AG04450 (cell line): ENCODE results near the gene CERKL. TPM values are rescaled to one million over a fixed set of nuclear protein-coding genes. Genes with fewer than 3 reads are reported as not detected.

Source experiments
- CTCF ChIA-PET: fragments of 300-600, 350-600 bp; formaldehyde crosslinking; extraction: SDS; loops from one replicate; lab custom pipeline; 2022; ENCODE audit warnings: antibody characterized with exemption, inconsistent platforms; lab: Charles Lee
- POLR2A ChIA-PET: fragments of 350-600 bp; formaldehyde crosslinking; extraction: SDS; loops from one replicate; lab custom pipeline; 2021; ENCODE audit warnings: antibody characterized with exemption, inconsistent platforms; lab: Yijun Ruan, JAX
- DNase-seq: peaks from one replicate; pipeline ENCODE4 v3.0.0-alpha.2; 2011; ENCODE audit warnings: low read depth, low spot score
- H3K27ac ChIP-seq: one replicate; pipeline ENCODE4 v1.5.1; 2012; ENCODE audit warnings: low read depth, low read length, control low read depth
- H3K27me3 ChIP-seq: one replicate; pipeline ENCODE4 v1.6.0; 2012; ENCODE audit warnings: low read length; ENCODE audit not compliant: control insufficient read depth, insufficient read depth
- H3K4me3 ChIP-seq: 2 replicates; pipeline ENCODE4 v1.5.1; 2011; ENCODE audit warnings: mild to moderate bottlenecking, low read depth, low read length, control low read depth
- H3K9me3 ChIP-seq: 2 replicates; pipeline ENCODE4 v1.5.1; 2012; ENCODE audit warnings: low read length; ENCODE audit not compliant: control insufficient read depth, insufficient read depth
- polyA plus RNA-seq: library from polyadenylated mRNA; depleted of rRNA; stranded (reverse); fragments of >200 nt; gene quantifications from 2 replicates; pipeline ENCODE4 v1.2.3, GENCODE V29; 2011
- TF ChIP-seq, protein P1 (sequence below): IDR thresholded peaks from 2 replicates; pipeline ENCODE4 v1.5.1; 2011; ENCODE audit warnings: low read depth, low read length, control low read depth, inconsistent platforms

Gene CERKL
- polyA plus RNA-seq, 1 experiment: 0.09 TPM

DNA sequence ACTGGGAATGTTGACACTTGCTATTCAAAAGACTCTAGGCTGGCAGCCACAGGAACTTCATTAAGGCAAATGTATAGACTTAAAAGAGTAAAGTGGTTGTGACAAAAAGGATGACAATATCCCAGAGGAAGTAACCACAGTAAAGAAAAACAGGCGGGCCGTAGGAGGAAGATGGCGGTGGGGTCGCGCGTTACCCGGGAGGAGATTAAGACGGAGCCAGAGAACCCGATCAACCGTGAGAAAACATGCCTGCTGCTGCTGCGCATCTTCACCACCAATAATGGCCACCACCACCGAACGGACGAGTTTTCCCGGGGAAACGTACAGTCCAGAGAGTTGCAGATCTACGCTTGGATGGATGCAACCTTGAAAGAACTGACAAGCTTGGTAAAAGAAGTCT, 37.4 kb upstream of the CERKL start:
- Histone ChIP-seq H3K9me3 (no peaks in the 10 kb centered on the region), H3K27ac (no peak overlapping the region), H3K4me3 (no peak overlapping the region), H3K27me3 (no peaks in the 10 kb centered on the region)
- ChIA-PET POLR2A (no interaction called here), CTCF (interaction anchor here (4.2 kb wide), 1 partner anchor 21 kb away, joined by 17 read pairs; no protein-coding TSS in a partner anchor)
- no peak for DNase-seq
- TF ChIP-seq, protein P1, sequence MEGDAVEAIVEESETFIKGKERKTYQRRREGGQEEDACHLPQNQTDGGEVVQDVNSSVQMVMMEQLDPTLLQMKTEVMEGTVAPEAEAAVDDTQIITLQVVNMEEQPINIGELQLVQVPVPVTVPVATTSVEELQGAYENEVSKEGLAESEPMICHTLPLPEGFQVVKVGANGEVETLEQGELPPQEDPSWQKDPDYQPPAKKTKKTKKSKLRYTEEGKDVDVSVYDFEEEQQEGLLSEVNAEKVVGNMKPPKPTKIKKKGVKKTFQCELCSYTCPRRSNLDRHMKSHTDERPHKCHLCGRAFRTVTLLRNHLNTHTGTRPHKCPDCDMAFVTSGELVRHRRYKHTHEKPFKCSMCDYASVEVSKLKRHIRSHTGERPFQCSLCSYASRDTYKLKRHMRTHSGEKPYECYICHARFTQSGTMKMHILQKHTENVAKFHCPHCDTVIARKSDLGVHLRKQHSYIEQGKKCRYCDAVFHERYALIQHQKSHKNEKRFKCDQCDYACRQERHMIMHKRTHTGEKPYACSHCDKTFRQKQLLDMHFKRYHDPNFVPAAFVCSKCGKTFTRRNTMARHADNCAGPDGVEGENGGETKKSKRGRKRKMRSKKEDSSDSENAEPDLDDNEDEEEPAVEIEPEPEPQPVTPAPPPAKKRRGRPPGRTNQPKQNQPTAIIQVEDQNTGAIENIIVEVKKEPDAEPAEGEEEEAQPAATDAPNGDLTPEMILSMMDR: no peak

DNA sequence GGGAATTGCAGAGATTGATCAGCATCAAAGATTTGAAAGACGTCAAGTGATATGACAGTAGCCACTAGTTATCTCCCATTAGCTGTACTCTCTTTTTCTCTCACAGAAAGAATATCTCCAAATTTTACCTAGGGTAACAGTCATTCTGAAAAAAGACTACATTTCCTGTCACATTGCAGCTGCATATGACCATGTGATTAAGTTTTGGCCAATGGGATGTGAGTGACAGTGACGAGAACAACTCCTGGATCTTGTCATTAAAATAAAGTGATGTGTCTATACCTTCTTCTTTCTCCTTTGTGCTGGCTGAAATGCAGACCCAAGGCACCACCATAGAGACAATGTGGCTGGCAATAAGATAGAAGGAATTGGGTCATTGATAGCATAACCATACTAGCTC, 34.0 kb upstream of the CERKL start:
- TF ChIP-seq, protein P1: no peak
- ChIA-PET POLR2A (no interaction called here), CTCF (no interaction called here)
- DNase-seq: no peak
- Histone ChIP-seq H3K27me3 (peaks cover 7% of the 10 kb centered on the region), H3K27ac (no peak overlapping the region), H3K9me3 (no peaks in the 10 kb centered on the region), H3K4me3 (no peak overlapping the region)

DNA sequence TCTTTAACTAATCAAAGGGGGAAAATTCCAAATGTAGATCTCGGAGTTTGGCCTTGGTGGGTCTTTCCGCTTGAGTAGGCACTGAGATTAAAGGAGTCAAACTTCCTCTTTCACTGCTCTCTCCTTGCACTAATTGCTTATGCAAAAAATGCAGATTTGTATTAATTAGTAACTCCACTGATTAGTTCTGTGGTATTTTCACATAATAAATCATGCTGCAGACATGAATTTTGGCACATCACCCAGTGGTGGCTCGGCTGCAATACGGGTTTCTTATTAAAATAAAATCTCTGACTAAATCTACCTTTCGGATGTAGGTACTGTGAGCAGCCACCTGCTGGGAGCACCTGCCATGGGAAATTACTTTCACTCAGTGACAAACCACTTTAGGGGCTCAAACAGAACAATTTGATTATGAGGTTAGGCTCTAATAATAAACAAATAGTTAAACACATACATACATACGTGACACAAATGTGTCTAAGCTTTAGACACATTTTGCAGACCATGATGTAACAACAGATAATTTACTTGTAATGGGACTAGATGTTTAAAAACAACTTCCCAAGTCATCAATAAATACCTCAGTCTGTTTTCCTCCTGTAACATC, 29.8 kb upstream of the CERKL start:
- TF ChIP-seq, protein P1: no peak
- H3K4me3 ChIP-seq: no peak overlapping the region
- no peak for DNase-seq
- H3K27me3 ChIP-seq: peaks cover 45% of the 10 kb centered on the region
- ChIA-PET CTCF (interaction anchor here (1.1 to 1.3 kb wide), 3 partner anchors 29 to 582 kb away, joined by 3 to 4 read pairs (median 3); no protein-coding TSS in a partner anchor), POLR2A (no interaction called here)
- H3K27ac ChIP-seq: no peak overlapping the region
- H3K9me3 ChIP-seq: peaks cover 6% of the 10 kb centered on the region

DNA sequence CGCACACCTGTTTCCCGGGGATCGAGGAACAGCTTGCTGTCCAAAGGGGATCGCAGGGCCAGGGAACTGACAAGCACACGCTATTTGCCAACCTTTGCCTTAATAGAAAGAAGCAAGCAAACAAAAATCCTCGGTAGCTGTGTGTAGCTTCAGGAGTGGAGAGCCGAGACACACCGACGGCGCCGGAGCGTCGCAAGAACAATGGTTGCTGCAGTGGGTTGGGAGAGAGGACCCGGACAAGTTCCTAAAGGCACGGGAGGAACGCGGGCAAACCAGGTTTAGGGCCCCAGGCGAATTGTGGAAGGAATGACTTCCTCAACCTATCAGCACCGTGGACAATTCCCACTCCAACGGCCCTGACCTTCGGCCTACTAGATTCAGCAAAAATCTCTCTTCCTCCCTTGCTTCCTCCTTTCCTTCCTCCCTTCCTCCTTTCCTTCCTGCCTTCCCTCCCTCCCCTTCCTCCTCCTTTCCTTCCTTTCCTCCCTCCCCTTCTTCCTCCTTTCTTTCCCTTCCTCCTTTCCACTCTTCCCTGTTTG, 28.3 kb upstream of the CERKL start:
- H3K27me3 ChIP-seq: peaks cover 60% of the 10 kb centered on the region
- POLR2A ChIA-PET: no interaction called here
- TF ChIP-seq, protein P1: no peak
- H3K4me3 ChIP-seq: no peak overlapping the region
- peaks cover 8% of the 10 kb centered on the region for H3K9me3 ChIP-seq
- CTCF ChIA-PET: interaction anchor here (0.6 to 1.1 kb wide), 4 partner anchors 67 to 534 kb away, joined by 3 to 13 read pairs (median 4); no protein-coding TSS in a partner anchor
- H3K27ac ChIP-seq: no peak overlapping the region
- no peak for DNase-seq

DNA sequence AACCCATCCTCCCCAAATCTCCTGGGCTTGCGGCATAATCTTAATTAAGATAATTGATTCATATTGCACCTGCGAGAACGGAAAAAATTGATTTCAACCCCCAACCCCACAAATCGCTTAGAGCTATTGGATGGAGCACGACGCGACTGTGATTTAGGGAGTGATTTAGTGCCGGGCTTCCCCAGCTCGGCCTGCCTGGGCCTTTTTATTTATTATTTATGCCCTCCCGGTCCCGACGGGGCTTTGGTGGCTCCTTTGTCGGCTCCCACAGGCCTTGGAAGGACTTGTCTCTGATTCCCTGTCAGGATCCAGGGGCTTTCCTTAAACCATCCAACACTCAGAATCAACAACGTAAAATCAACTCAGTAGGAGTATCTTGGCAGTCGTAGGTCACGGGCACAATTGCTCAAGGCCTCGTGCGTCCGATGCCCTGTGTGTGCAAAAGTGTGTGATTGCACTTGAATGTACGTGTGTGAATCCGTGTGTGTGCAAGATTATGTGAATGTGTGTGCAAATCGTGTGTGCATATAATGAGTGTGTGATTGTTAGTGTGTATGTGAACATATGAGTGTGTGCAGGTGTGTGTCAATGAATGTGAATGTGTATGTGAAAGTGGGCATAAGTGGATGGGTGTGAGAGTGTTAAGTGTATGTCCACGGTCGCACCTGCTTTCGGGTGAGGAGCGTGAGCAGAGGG, 27.7 kb upstream of the CERKL start:
- TF ChIP-seq, protein P1: no peak
- CTCF ChIA-PET: no interaction called here
- Histone ChIP-seq H3K27ac (no peak overlapping the region), H3K27me3 (peaks cover 65% of the 10 kb centered on the region), H3K9me3 (peaks cover 8% of the 10 kb centered on the region), H3K4me3 (no peak overlapping the region)
- DNase-seq: no peak
- POLR2A ChIA-PET: no interaction called here
